Amniotic epithelial cell (primary cell): ENCODE results near the gene AFG3L2.
"Not testable (repeated sequence)": the region's sequence is repeated elsewhere in the genome, so short reads cannot be mapped to it uniquely, and the experiment has no call there.

Source experiments
- DNase-seq: peaks from one replicate; pipeline ENCODE4 v3.0.0-alpha.2; 2010; ENCODE audit warnings: low read depth

AFG3L2 gene

DNA sequence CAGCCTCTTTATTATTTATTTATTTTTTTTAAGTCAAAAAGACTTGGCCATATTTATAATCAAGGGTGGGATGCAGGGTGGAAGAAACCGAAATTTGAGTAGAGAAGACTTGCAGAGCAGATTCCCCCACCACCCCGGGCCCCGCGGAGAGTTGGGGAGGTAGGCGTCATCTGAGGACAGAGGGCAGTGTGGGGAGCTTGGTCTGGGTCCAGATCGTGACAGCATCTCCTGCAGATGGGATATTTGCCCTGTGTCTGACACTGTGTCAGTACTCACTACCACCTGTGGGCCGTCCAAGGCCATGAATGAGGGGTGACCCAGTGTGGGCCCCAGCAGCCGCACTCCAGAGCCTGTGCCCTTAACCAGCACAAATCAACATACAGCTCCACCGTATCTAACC is 20.2 kb upstream of the AFG3L2 start:
- DNase-seq = no peak

GRCh38 chr18:12394428-12394827 is 17.4 kb upstream of the AFG3L2 start:
- no peak for DNase-seq

DNA sequence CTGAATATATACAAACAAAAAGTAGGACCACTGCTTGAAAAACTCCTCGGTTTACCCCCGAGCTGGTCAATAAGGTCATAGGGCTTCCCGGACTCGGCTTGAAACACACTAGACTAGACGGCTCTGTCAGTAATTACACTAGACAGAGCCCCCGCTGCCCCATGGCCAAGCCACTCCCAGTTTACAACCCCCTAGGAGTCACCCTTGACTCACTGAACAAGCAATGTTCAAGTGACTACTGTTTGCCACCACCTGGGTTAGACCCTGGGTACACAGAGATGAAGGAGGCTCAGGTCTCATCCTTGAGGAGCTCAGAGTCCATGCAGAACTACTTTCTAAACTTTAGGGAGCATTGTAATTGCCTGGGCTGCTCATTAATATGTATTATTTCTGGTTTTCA is 17.0 kb upstream of the AFG3L2 start:
- no peak for DNase-seq

- DNase-seq = no peak
These were observed 16.5 kb upstream of the AFG3L2 start for GRCh38 chr18:12393510-12393909.

- DNase-seq = peak; percentile 59
These were observed 14.6 kb upstream of the AFG3L2 start for GRCh38 chr18:12391487-12392165.

DNA sequence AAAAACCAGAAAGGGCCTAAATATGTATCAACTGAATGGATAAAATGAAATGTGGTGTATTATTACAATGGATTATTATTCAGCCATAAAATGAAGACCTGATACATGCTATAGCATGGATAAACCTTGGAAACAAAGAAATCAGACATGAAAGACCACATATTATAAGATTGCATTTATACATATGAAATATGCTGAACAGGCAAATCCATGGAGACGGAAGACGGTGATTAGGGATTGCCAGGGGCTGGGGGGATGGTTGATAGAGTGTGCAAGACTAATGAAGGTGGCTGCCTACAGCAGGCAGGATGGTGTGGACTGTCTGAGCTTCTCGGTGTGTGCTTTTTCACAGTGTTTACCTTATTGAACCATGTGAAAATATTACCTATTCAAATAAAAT is 11.4 kb upstream of the AFG3L2 start:
- DNase-seq = no peak

GRCh38 chr18:12384261-12384660 is 7.2 kb upstream of the AFG3L2 start:
- DNase-seq = no peak

- not testable (repeated sequence) for DNase-seq
These were observed 6.7 kb upstream of the AFG3L2 start for GRCh38 chr18:12383759-12384158.

GRCh38 chr18:12382221-12382814 is 5.3 kb upstream of the AFG3L2 start:
- DNase-seq = not testable (repeated sequence)

DNA sequence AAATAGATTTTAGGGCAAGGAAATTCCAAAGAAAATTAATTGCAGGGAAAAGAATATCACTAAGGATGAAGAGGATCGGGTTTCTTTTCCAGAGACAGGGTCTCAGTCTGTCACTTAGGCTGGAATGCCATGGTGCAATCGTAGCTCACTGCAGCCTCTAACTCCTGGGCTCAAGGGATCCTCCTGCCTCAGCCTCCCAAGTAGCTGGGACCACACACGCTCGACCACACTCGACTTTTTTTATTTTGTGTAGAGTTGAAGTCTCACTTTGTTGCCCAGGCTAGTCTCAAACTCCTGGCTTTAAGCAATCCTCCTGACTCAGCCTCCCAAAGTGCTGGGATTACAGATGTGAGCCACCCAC is 1.2 kb upstream of the AFG3L2 start:
- DNase-seq = not testable (repeated sequence)

- peak; percentile 99 for DNase-seq
These were observed 650 bp upstream of the AFG3L2 start for GRCh38 chr18:12377556-12378197.

GRCh38 chr18:12376034-12376753 is 833 bp downstream of the AFG3L2 start:
- DNase-seq = peak; percentile 7

DNA sequence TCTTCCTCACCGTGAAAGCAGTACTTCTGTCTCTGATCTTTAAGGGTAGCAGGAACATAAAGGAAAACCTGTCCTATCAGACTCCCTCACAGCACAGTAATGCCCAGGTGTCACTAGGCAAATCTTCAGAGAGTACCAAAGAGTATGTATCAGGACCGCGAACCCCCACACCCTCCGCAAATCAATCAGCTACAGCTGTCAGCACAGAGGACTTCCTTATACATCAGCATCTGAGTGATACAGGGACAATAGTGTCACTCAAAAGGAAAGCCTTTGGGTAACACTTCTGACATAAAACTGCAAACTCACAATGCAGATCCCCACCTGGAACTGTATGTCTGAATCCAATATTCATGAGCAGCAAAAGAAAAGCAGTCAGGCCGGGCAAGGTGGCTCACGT is 2.6 kb downstream of the AFG3L2 start:
- no peak for DNase-seq

GRCh38 chr18:12373771-12374116 is 3.3 kb downstream of the AFG3L2 start:
- DNase-seq = no peak

DNA sequence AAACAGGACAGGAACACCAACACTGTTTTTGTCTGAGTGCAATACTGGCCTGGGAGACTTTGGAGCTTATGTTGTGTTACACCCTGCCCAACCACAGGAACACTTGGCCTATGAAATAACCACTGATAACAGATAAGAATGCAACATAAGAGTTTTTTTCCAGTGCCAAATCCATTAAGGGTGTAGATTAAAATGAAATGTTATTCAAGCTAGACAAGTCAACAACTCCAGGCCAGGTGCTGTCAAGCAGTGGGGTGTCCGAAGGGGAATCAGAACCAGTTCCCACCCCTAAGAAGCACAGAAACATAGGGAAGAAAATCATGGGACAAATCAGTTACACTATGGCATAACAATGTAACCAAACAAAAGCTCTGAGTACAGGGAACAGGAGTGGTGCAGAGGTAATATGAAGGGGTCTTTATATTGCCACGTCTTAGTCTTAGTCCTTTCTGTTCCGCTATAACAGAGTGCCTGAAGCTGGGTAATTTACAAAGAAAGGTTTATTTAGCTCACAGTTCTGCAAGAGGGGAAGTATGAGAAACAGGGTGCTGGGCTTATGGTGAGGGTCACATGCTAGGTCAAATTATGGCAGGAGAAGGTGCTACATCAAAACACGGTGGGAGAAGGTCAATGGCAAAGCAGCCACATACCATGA is 3.8 kb downstream of the AFG3L2 start:
- DNase-seq = peak; percentile 73

- no peak for DNase-seq
These were observed 4.6 kb downstream of the AFG3L2 start for GRCh38 chr18:12372406-12372805.

DNA sequence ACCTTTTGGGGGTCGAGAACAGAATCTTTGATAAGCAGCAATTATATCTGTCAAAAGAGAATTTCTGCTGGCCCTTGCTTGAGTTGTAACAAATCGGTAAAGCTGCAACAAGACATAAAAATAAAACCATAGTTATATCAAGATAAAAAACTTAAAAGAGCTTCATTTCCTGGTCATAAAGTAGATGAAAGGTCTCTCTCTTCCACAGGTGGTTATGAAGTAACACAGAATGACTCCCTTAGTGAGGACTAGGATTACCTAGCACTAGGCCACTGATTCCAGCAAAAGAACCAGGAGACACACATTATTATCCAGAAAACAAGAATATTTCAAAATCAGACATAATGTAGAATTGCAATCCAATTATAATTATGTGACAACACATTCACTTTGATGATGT is 5.4 kb downstream of the AFG3L2 start:
- DNase-seq = no peak

DNA sequence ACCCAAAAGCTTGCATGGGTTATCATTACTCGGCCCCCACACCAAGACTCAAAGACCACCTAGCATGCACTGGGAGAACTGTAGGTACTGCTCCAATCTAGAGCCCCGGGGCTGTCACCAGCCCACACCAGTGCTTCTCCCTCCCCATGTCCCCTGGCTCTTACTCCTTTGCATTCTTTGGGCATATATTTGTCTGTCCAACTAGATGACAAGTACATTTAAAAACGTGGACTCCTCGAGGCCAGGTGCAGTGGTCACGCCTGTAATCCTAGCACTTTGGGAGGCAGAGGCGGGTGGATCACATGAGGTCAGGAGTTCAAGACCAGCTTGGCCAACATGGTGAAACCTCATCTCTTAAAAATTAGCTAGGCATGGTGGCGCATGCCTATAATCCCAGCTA is 7.8 kb downstream of the AFG3L2 start:
- no peak for DNase-seq

GRCh38 chr18:12366784-12367183 is 10.2 kb downstream of the AFG3L2 start:
- DNase-seq = no peak

DNA sequence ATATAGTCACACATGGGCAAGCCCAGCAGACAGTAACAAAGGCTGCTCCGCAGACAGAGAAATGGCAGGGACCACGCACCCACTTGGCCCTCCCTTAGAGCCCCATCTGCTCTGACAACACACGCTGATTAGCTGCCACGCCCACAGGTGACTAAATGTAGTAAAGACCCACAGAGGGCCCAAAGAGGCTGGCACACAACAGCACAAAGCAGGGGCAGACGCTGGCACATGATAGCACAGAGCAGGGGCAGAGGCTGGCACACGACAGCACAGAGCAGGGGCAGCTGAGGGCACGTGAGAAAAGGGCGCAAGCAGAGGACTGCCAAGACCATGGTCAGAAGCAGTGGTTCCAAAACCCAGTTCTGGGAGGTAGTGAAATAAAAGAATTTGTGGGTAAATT is 10.6 kb downstream of the AFG3L2 start:
- DNase-seq = no peak

DNA sequence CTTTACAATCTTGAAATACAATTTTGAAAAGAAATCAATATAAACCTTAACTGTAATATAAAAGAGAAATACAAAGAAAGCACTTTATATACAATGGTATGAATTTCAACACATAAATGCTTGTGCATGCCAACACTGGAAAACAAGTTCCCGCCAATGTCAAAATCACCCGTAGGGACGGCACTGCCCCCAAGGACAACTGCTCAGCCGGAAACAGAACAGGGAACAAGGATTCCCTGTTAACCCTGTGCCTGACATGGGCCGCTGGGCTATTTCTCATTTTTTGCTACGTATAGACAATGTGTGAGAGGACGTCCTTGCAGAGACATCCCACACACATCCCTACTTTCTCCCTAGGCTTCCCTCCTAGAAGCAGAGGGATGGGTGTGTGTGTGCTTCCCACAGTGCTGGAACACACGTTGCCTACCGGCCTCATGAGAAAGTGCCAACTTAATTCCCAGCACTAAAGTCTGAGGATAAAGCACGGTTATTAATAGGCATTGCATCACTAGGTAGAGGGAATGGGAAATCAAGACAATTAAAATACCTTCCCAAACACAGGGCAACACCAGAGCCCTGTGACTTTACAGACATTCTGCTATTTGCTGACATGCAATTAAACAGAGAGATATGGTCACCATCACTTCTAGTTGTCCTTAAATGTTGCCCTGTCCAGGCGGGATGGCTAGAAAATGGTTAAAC is 14.4 kb downstream of the AFG3L2 start:
- DNase-seq = peak; percentile 12
